ENCODE data around the gene ESR1.

The ESR1 gene

DNA sequence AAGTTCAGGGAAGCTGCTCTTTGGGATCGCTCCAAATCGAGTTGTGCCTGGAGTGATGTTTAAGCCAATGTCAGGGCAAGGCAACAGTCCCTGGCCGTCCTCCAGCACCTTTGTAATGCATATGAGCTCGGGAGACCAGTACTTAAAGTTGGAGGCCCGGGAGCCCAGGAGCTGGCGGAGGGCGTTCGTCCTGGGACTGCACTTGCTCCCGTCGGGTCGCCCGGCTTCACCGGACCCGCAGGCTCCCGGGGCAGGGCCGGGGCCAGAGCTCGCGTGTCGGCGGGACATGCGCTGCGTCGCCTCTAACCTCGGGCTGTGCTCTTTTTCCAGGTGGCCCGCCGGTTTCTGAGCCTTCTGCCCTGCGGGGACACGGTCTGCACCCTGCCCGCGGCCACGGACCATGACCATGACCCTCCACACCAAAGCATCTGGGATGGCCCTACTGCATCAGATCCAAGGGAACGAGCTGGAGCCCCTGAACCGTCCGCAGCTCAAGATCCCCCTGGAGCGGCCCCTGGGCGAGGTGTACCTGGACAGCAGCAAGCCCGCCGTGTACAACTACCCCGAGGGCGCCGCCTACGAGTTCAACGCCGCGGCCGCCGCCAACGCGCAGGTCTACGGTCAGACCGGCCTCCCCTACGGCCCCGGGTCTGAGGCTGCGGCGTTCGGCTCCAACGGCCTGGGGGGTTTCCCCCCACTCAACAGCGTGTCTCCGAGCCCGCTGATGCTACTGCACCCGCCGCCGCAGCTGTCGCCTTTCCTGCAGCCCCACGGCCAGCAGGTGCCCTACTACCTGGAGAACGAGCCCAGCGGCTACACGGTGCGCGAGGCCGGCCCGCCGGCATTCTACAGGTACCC lies at the start of gene ESR1:
Gene ESR1, plus strand, starts transcription at position 170 of the 858 bp plus-strand sequence. Its CDS starts 231 bp downstream, at position 401.
- peak; percentile 37 for DNase-seq

DNA sequence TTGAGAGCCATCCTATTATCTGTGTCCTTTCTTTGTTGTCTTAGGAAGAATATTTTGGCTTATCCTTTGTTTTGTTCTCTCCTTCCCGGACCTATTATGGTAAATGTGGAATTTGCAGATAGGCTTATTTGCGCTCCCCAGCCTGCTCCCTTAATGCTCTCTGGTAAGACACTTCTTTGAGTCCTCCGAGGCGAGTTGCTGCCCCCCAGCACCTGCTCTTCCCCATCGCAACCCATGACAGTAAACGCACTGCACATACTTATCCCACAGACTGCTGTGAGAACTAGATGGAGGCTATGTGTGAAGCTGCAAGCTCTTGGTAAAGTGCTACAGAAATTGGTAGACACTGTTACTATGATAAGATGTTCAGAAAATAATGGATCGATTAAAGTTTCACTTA lies 47.0 kb upstream of the ESR1 start:
- no peak for DNase-seq

DNA sequence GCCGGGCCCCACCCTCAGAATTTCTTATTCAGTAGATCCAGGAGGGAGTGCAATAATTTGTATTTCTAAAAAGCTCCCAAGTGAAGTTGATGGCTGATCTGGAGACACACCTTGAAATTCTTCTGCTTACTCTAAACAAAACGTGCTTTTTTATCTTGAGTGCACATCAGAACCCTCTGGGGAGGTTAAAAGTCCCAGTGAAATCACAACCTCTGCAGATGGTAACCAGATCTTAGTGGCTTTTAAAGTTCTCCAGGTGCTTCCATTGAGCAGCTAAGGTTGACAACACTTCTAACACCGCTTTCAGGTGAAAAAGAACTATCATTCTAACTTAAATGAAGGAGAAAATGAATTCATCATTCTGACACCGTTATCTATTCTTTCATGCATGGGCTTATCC lies 45.6 kb upstream of the ESR1 start:
- DNase-seq: no peak

DNA sequence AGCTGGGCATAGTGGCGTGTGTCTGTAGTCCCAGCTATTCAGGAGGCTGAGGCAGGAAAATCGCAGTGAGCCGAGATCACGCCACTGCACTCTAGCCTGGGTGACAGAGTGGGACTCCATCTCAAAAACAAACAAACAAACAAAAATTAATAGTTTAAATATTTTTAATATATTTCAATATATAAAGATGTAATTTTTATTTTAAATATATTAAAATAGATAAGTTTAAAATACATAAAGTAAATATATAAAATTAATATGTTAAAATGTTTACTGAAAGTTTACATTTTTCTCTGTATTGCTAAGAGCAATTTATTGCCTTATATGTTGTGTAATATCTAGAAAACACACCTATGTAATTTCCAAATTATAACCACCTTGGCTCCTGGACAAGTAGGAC lies 44.7 kb upstream of the ESR1 start:
- no peak for DNase-seq

DNA sequence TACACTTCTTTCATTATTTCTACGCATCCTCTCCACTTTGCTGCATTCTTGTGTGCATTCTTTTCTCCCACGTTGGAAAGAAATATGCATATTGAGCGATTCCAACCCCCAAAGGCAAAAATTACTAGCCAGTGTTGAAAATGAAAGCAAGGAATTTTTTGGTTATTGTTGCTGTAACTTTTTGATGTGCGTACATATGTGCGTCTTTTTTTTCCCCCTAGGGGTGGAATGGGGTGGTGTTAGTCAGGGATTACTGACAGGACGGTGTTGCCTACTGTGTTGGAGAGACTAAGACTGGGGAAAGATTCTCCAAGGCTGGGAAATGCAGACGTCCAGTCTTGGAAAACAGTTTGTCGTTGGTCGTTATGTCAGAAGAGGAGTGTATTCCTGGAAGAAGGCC lies 44.2 kb upstream of the ESR1 start:
- DNase-seq: no peak

DNA sequence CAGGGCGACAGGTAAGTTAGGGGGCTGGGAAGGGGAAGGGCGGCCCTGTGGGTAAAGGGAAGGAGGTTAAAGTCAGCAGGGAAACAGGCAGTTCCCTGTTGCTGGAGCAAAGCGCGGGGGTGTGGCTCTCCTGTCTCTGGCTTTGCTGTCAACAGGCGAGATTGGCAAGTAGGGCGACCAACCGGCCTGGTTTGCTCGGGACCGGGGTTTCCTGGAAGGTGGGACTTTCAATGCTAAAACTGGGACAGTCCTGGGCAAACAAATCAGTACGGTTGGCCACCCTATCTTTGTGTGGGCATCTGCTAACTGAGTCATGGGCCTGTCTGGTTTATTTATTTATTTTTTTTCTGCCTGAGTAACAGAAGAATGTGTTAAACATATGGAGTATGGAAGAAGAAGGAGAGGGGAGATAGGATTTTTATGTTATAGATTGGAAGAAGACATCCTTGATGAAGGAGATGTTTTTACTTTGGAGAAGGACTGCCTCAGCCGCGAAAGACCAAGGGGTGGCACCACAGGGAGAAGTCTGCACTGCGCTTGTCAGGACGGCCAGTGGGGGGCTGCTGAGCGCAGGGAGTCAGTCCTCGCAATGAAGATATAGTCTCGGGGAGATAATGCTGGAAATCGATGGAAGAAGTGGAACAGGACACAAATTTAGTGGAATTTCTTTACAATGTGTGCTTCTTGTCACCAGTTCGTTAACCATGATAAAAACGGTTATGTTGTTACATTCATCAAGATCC lies 43.4 kb upstream of the ESR1 start:
- DNase-seq: peak; percentile 81

DNA sequence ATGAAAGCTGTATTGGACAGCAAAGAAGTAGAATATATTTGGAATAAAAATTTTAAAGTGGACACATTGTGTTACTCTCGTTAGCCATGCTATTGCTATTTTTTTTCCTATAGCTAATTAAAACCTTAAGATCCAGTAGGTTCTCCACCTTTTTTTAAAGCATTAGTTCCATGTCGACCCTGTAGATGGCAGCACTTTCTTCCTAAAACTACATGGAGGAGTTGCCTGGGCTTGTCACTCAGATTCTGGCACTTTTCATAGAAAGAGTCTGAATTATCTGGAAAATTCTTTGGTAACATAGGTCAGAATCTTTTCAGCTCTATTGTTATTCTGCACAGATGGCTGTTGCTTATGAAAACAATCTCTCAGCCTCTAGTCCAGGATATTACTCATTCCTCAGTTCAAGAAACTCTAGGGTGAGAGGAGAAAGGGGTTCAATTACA lies 42.0 kb upstream of the ESR1 start:
- peak; percentile 41 for DNase-seq

DNA sequence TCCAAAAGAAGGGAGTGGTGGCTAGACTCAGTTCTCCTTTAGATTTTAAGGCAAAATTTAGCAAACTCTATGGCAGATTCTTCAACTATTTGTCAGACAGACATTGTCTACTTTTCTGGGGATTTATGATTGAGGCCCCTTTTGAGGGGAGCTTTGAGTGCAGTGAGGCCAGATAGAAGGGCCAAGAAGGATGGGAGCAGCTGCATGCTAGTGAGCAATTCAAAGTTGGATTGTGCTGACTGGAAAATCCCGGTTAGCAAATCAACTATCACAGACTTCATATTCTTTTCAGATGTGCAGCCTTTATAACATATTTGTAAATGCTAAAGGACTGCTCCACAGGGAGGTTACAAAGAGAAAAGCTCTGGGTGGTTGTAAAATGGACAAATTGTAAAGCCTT lies 35.0 kb upstream of the ESR1 start:
- no peak for DNase-seq

DNA sequence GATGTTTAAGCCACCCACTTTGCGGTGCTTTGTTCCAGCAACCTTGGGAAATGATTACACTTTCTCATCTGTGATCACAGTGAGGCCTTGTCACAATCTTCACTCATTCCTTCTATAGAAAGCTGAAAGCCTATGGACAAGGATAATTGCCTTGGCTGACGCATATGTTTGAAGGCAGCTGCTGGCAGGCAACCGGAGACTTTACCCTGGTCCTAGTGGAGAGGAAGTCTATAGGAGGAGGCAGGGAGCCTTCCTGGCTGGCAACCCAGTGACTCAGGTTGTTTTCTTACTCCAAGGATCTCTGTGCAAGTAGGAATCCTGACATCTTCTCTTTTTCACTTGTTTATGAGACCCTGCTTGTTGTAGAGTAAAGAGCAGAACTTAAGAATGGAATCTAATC lies 34.1 kb upstream of the ESR1 start:
- no peak for DNase-seq

DNA sequence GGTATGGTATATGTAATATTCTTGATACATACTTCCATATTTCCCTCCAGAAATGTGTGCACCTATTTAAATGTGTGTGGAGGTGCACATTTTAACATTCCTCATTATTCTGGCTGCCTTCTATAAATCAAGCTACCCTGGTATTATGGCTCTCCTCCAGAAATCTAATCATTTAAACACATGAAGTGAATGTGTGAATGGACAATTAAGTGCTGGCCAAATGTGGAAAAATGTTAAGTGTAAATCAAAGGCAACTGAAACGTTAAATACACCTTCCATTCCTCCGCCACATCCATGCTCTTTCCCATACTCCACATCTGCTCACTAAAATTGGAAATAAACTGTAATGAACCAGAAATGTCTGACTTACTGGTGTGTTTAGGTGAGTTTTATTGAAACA lies 24.9 kb upstream of the ESR1 start:
- no peak for DNase-seq

DNA sequence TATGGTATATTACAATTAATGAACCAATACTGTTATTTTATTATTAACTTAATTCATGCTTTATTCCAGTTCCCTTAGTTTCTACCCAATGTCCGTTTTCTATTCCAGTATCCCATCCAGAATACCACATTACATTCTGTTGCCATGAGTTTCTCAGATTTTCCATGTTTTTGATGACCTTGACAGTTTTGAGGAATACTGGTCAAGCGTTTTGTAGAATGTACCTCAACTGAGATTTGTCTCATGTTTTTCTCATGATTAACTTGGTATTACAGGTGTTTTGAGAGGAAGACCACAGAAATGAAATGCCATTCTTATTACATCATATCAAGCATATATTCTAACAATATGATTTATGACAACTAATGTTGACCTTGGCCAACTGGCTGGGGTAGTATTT lies 23.8 kb upstream of the ESR1 start:
- no peak for DNase-seq

DNA sequence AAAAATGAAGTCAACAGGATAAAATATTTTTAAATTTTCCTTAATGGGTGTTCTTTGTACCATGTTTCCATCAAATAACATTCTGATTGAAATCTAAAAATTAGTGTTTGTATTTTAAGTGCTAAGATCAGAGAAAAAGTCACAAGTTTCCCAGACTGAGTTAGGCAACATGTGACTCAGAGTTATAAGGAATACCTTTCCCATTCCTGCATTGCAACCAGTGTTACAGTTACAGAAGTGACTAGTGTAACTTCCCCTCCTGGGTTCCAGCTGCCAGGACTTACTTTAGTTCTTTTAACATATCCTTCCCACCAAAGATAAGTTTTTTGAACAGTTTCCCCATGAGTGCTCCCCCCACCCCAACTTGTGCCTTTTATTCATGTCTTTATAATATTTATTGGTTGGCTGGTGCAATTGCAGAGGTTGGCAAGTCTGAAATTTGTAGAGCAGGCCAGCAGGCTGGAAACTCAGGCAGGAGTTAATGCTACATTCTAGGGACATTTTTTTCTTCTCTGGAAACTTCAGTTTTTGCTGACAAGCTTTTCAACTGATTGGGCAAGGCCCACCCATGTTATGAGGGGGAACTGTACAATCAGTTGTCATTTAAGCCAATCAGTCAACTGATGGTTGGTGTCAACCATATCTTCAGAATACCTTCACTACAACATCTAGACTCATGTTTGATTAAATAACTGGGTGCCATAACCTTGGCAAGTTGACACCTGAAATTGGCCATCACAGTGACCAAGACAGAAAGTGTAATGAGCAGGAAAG lies 22.9 kb upstream of the ESR1 start:
- no peak for DNase-seq

DNA sequence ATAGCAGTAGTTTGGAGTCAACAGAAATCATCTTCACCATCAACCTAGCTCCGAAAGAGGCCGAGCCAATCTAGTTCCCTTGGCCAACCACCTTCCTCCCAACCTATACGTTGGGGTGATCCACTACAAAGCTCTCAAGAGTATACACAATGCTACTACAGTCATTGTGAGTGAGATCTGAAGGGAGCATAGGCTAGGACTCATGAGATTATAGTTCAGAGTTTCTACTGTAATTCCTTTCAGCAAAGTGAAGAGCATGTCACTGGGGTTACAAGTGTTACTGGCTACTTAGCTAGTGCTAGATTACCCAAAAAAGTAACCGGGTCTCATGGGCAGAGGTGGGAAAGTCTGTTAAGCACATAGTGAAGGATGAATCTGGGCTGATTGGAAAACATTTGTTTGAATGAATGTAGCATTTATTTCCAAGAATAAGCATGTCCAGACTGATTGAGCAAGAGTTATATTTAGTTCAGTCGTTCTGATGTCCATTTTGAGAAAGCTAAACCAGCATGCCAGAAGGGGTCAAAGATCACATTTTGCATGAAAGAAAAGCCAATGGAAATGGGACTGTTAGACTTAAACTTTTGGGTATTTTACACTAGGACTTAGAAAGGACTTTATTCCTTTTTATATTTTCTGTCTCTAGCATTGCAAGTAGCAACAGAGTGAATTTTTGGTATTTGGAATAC lies 10.5 kb upstream of the ESR1 start:
- DNase-seq: no peak

DNA sequence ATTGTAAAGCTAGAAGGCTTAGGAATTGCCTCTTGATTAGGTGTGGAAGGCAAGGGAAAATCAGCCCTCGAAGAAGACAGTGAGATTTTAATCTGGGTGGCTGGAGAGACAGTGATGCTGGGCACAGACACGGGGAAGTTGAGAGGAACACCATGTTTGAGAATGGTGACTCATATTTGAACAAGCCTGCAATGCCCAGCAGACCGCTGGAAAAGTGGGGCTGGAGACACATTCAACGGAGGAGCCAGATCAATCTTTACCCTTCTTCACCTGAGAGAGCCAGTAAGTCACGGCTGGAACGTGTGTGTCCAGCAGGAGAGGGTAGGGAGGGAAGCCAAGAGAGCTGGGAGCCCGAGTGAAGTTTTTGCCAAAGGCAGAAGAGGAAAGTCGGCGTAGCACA lies 3.7 kb upstream of the ESR1 start:
- no peak for DNase-seq

DNA sequence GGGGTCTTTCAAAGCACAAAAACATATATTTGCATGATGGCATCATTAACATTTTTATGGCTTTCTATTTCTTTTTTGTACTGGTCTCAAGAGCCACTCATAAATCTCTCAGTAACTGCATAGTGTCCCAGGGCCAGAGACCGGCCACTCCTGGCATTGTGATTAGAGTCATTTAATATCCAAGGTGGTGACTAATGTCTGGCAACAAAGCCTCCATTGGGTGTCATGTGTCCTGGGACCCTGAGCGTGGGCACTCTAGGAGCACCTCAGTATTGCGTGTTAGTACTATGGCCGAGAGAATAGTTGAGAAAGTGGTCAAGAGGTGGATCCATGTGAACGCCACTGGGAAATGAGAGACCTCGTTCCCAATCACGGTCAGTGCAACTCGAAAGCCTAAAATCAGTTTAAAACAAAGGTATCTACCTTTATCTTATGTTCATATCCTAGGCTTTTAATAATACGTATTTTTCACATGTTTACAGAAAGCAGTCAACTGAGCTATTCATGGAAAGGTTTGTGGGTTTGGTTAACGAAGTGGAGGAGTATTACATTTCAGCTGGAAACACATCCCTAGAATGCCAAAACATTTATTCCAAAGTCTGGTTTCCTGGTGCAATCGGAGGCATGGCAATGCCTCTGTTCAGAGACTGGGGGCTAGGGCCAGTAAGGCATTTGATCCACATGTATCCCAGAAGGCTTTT lies 2.7 kb upstream of the ESR1 start:
- no peak for DNase-seq

DNA sequence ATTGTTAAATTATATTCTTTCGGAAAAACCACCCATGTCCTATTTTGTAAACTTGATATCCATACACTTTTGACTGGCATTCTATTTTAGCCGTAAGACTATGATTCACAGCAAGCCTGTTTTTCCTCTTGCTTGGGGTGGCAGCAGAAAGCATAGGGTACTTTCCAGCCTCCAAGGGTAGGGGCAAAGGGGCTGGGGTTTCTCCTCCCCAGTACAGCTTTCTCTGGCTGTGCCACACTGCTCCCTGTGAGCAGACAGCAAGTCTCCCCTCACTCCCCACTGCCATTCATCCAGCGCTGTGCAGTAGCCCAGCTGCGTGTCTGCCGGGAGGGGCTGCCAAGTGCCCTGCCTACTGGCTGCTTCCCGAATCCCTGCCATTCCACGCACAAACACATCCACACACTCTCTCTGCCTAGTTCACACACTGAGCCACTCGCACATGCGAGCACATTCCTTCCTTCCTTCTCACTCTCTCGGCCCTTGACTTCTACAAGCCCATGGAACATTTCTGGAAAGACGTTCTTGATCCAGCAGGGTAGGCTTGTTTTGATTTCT lies 2.1 kb upstream of the ESR1 start:
- DNase-seq: peak; percentile 22

DNA sequence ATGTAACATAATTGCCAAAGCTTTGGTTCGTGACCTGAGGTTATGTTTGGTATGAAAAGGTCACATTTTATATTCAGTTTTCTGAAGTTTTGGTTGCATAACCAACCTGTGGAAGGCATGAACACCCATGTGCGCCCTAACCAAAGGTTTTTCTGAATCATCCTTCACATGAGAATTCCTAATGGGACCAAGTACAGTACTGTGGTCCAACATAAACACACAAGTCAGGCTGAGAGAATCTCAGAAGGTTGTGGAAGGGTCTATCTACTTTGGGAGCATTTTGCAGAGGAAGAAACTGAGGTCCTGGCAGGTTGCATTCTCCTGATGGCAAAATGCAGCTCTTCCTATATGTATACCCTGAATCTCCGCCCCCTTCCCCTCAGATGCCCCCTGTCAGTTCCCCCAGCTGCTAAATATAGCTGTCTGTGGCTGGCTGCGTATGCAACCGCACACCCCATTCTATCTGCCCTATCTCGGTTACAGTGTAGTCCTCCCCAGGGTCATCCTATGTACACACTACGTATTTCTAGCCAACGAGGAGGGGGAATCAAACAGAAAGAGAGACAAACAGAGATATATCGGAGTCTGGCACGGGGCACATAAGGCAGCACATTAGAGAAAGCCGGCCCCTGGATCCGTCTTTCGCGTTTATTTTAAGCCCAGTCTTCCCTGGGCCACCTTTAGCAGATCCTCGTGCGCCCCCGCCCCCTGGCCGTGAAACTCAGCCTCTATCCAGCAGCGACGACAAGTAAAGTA lies 547 bp upstream of the ESR1 start:
- DNase-seq: peak; percentile 28

DNA sequence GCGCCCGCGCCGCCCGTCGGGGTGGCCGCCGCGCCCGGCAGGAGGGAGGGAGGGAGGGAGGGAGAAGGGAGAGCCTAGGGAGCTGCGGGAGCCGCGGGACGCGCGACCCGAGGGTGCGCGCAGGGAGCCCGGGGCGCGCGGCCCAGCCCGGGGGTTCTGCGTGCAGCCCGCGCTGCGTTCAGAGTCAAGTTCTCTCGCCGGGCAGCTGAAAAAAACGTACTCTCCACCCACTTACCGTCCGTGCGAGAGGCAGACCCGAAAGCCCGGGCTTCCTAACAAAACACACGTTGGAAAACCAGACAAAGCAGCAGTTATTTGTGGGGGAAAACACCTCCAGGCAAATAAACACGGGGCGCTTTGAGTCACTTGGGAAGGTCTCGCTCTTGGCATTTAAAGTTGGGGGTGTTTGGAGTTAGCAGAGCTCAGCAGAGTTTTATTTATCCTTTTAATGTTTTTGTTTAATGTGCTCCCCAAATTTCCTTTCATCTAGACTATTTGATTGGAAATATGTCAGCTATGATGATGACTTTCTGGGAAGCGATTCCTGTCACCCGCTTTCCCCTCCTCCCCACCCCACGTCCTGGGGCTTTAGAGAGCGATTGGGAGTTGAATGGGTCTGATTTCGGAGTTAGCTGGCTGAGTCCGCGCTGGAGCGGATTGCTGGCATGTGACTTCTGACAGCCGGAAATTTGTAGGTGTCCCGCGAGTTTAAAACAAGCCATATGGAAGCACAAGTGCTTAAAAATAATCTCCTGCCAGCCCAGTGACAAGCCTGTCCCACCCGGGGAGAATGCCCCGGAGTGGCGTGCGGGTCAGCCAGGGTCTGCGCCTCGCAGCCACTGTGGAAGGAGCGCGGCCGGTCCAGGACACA lies 1.1 kb downstream of the ESR1 start:
- DNase-seq: peak; percentile 18

DNA sequence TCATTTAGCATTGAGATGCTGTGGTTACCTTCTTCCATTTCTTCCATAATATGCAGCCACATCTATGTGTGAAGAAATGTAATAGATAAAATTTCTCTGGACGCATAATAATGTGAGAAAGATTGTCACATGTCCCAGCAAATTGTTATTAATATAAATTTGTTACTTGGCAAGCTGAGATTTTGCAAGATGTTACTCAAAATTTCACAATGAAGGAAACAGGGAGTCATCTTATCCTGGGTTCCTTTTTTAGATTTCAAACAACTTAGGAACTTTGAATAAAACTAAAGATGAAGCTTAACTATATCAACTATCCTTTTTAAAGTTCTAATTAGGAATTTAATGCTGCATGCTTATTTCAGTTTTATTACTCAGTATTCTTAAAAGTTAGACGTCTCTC lies 3.6 kb downstream of the ESR1 start:
- no peak for DNase-seq

DNA sequence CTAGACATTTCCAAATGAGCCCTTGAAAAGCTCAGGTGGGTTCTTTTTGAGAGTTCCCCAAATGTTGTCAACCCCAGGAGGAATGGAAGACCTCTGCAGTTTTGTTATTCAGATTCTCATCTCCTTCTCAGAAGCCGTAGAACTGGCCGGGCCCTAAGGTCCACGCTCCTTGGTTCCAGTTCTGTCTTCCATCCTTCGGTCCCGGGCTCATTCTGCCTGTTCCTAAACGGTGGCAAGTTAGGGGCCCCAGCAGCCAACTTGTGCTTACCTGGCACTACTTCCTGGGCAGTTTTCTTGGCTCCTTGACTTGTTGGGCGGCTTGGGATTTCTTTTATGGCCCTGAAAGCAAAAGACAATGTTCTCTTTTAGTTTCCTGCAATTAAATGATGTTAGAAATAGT lies 6.4 kb downstream of the ESR1 start:
- DNase-seq: no peak
